H9 (cell line): ENCODE results near the gene TMEM132D. TPM values are rescaled to one million over a fixed set of nuclear protein-coding genes. Genes with fewer than 3 reads are reported as not detected.

Experiments used
- DNase-seq: peaks from one replicate; pipeline ENCODE4 v3.0.0-alpha.2; 2017
- H2AFZ ChIP-seq: one replicate; pipeline ENCODE4 v1.6.1; 2013; ENCODE audit warnings: mild to moderate bottlenecking, low read length, control low read depth, moderate library complexity
- H2AK5ac ChIP-seq: 2 replicates; pipeline ENCODE4 v1.6.1; 2013; ENCODE audit warnings: low read length, control low read depth, mixed read lengths; ENCODE audit not compliant: insufficient read length
- H2BK120ac ChIP-seq: one replicate; pipeline ENCODE4 v1.6.1; 2013; ENCODE audit warnings: low read depth, mild to moderate bottlenecking, low read length, control low read depth, inconsistent platforms; ENCODE audit not compliant: poor library complexity, severe bottlenecking
- H2BK12ac ChIP-seq: 2 replicates; pipeline ENCODE4 v1.6.1; 2013; ENCODE audit warnings: low read length, control low read depth, mixed read lengths, low read depth; ENCODE audit not compliant: insufficient read length
- H2BK15ac ChIP-seq: 2 replicates; pipeline ENCODE4 v1.6.1; 2013; ENCODE audit warnings: low read depth, low read length, control low read depth
- H2BK20ac ChIP-seq: one replicate; pipeline ENCODE4 v1.6.1; 2013; ENCODE audit warnings: low read depth, mild to moderate bottlenecking, low read length, control low read depth, inconsistent platforms; ENCODE audit not compliant: poor library complexity, severe bottlenecking
- H2BK5ac ChIP-seq: 2 replicates; pipeline ENCODE4 v1.6.1; 2013; ENCODE audit warnings: low read length, control low read depth, mixed read lengths; ENCODE audit not compliant: insufficient read length
- H3K14ac ChIP-seq: 2 replicates; pipeline ENCODE4 v1.6.1; 2013; ENCODE audit warnings: low read length, control low read depth; ENCODE audit not compliant: insufficient read depth
- H3K18ac ChIP-seq: 2 replicates; pipeline ENCODE4 v1.6.1; 2013; ENCODE audit warnings: low read depth, mild to moderate bottlenecking, mixed read lengths, low read length, control low read depth; ENCODE audit not compliant: insufficient read length
- H3K23ac ChIP-seq: 2 replicates; pipeline ENCODE4 v1.6.1; 2013; ENCODE audit warnings: low read length, control low read depth, mixed read lengths, low read depth; ENCODE audit not compliant: insufficient read length
- H3K23me2 ChIP-seq: 2 replicates; pipeline ENCODE4 v1.6.1; 2013; ENCODE audit warnings: low read depth, mild to moderate bottlenecking, mixed read lengths, low read length, control low read depth; ENCODE audit not compliant: insufficient read length, poor library complexity, severe bottlenecking
- H3K27ac ChIP-seq: 2 replicates; pipeline ENCODE4 v1.5.1; 2013; ENCODE audit warnings: low read length, control low read depth, mixed read lengths, low read depth; ENCODE audit not compliant: insufficient read length
- H3K27me3 ChIP-seq: 2 replicates; pipeline ENCODE4 v1.6.1; 2013; ENCODE audit warnings: low read length, control low read depth, inconsistent platforms; ENCODE audit not compliant: insufficient read depth
- H3K4ac ChIP-seq: 2 replicates; pipeline ENCODE4 v1.6.1; 2013; ENCODE audit warnings: low read depth, mild to moderate bottlenecking, control low read depth, inconsistent platforms, low read length, moderate library complexity
- H3K4me1 ChIP-seq: 2 replicates; pipeline ENCODE4 v1.6.1; 2013; ENCODE audit warnings: low read length, control low read depth, inconsistent platforms; ENCODE audit not compliant: insufficient read depth
- H3K4me2 ChIP-seq: 2 replicates; pipeline ENCODE4 v1.6.1; 2013; ENCODE audit warnings: low read length, control low read depth, mixed read lengths; ENCODE audit not compliant: insufficient read length, insufficient read depth
- H3K56ac ChIP-seq: 2 replicates; pipeline ENCODE4 v1.6.1; 2013; ENCODE audit warnings: low read depth, mild to moderate bottlenecking, mixed read lengths, low read length, control low read depth; ENCODE audit not compliant: insufficient read length
- H3K79me1 ChIP-seq: 2 replicates; pipeline ENCODE4 v1.6.1; 2013; ENCODE audit warnings: low read depth, mild to moderate bottlenecking, moderate library complexity, low read length, control low read depth, inconsistent platforms; ENCODE audit not compliant: insufficient read depth, poor library complexity, severe bottlenecking
- H3K79me2 ChIP-seq: 2 replicates; pipeline ENCODE4 v1.6.1; 2013; ENCODE audit warnings: low read length, control low read depth, inconsistent platforms; ENCODE audit not compliant: insufficient read depth
- H3K9ac ChIP-seq: 2 replicates; pipeline ENCODE4 v1.6.1; 2013; ENCODE audit warnings: low read length, control low read depth, mixed read lengths; ENCODE audit not compliant: insufficient read length; ENCODE audit errors: extremely low read depth
- H3K9me3 ChIP-seq: one replicate; pipeline ENCODE4 v1.6.1; 2013; ENCODE audit warnings: low read depth, low read length, inconsistent platforms; ENCODE audit not compliant: control insufficient read depth
- H3T11ph ChIP-seq: one replicate; pipeline ENCODE4 v1.6.1; 2013; ENCODE audit warnings: mild to moderate bottlenecking, low read length, control low read depth, inconsistent platforms
- H4K20me1 ChIP-seq: one replicate; pipeline ENCODE4 v1.6.1; 2013; ENCODE audit not compliant: control insufficient read depth, insufficient read length, insufficient read depth
- H4K5ac ChIP-seq: 2 replicates; pipeline ENCODE4 v1.6.1; 2013; ENCODE audit warnings: low read depth, mild to moderate bottlenecking, mixed read lengths, low read length, control low read depth; ENCODE audit not compliant: insufficient read length
- H4K8ac ChIP-seq: replicated peaks from 2 replicates; pipeline ENCODE4 v1.6.1; 2013; ENCODE audit warnings: low read length, control low read depth, mixed read lengths, low read depth; ENCODE audit not compliant: insufficient read length
- H4K91ac ChIP-seq: 2 replicates; pipeline ENCODE4 v1.6.1; 2013; ENCODE audit warnings: low read depth, mild to moderate bottlenecking, moderate library complexity, mixed read lengths, low read length, control low read depth; ENCODE audit not compliant: insufficient read length
- H3K27ac Mint-ChIP-seq, 3 experiments: 2 replicates in 2 of 3; 3 replicates in 1 of 3; pipeline ENCODE4 v1.8.0; 2020 to 2021; ENCODE audit warnings: mixed read lengths in 3 of 3, mild to moderate bottlenecking in 1 of 3, moderate library complexity in 1 of 3
- H3K27me3 Mint-ChIP-seq: 2 replicates; pipeline ENCODE4 v1.8.0; 2021; ENCODE audit warnings: low read depth, mild to moderate bottlenecking, moderate library complexity, mixed read lengths
- H3K36me3 Mint-ChIP-seq, 3 experiments: 2 replicates in 2 of 3; 3 replicates in 1 of 3; pipeline ENCODE4 v1.8.0; 2020 to 2021; ENCODE audit warnings: low read depth in 3 of 3, mixed read lengths in 3 of 3; ENCODE audit not compliant: insufficient read depth in 1 of 3
- H3K4me1 Mint-ChIP-seq, 2 experiments: 2 replicates each; pipeline ENCODE4 v1.8.0; 2020; ENCODE audit warnings: mixed read lengths in 2 of 2
- H3K4me3 Mint-ChIP-seq, 2 experiments: 2 replicates in 1 of 2; 3 replicates in 1 of 2; pipeline ENCODE4 v1.8.0; 2020 to 2021; ENCODE audit warnings: mild to moderate bottlenecking in 2 of 2, mixed read lengths in 2 of 2, moderate library complexity in 1 of 2
- H3K9me3 Mint-ChIP-seq, 2 experiments: 2 replicates in 1 of 2; 3 replicates in 1 of 2; pipeline ENCODE4 v1.8.0; 2020; ENCODE audit warnings: mild to moderate bottlenecking in 2 of 2, mixed read lengths in 2 of 2, moderate library complexity in 1 of 2
- CTCF ChIP-seq: fragments of 200-600 bp; sonication (generic); conservative IDR thresholded peaks from 3 replicates; pipeline ENCODE4 v1.8.0; 2021; ENCODE audit warnings: antibody characterized with exemption, mild to moderate bottlenecking
- WGBS: extraction: QIAGEN DNeasy Blood & Tissue Kit; methylation state at CpG from one replicate; pipeline ENCODE4 v1.1.7; 2013; ENCODE audit warnings: missing lambda C conversion rate, low lambda C conversion rate, mixed read lengths; ENCODE audit not compliant: insufficient read length; ENCODE audit errors: extremely low coverage; 5-methylcytosine and 5-hydroxymethylcytosine counted together
- total RNA-seq: library from RNA; stranded (reverse); gene quantifications from 2 replicates; pipeline ENCODE4 v1.2.1, GENCODE V29; 2021

The TMEM132D gene
- total RNA-seq, 1 experiment from 2014 or later, result 6.1 TPM

GRCh38 chr12:129028844-129029243, 875.0 kb downstream of the TMEM132D start:
- Histone ChIP-seq H2BK12ac (no peak overlapping the region), H2BK20ac (no peak overlapping the region), H3K4me1 (no peaks in the 10 kb centered on the region), H2BK120ac (no peak overlapping the region), H3K4ac (no peak overlapping the region), H3K27me3 (no peaks in the 10 kb centered on the region; the same call in 1 of the 2 replicates), H3K27ac (no peak overlapping the region), H3K56ac (no peak overlapping the region), H4K5ac (no peak overlapping the region), H4K20me1 (no peaks in the 10 kb centered on the region), H3K23ac (no peak overlapping the region), H4K8ac (no peak overlapping the region), H2BK5ac (no peak overlapping the region), H3K79me1 (no peaks in the 10 kb centered on the region), H3K18ac (no peak overlapping the region), H3K9me3 (no peaks in the 10 kb centered on the region), H3K14ac (no peak overlapping the region), H3K23me2 (peaks cover 2% of the 10 kb centered on the region), H4K91ac (no peak overlapping the region), H3K79me2 (no peaks in the 10 kb centered on the region), H2BK15ac (no peak overlapping the region), H3T11ph (no peak overlapping the region), H3K9ac (no peak overlapping the region), H2AK5ac (no peak overlapping the region), H3K4me2 (no peak overlapping the region), H2AFZ (no peak overlapping the region)
- Mint-ChIP-seq H3K36me3 (no peaks in the 10 kb centered on the region), H3K27ac (no peak overlapping the region), H3K27me3 (peaks cover 21% of the 10 kb centered on the region), H3K9me3 (no peaks in the 10 kb centered on the region), H3K4me1 (peaks cover 12 to 26% of the 10 kb centered on the region in 2 experiments), H3K4me3 (no peak overlapping the region)
- no CpG with 5 or more reads among the region's 16 CpGs for WGBS
- TF ChIP-seq CTCF, result no peak
- DNase-seq, result no peak
